ENCODE results near the gene PPP1R12C.

PPP1R12C gene

GRCh38 chr19:55103190-55103589, 14.2 kb downstream of the PPP1R12C start:
- no peak for TF ChIP-seq CTCF (conservative IDR thresholded peaks at IDR 0.05)
- no peak overlapping the region for H3K27ac ChIP-seq

- TF ChIP-seq CTCF (conservative IDR thresholded peaks at IDR 0.05) = no peak
Observed at GRCh38 chr19:55101261-55101660, 16.2 kb downstream of the PPP1R12C start.

GRCh38 chr19:55099557-55100506, 17.6 kb downstream of the PPP1R12C start:
- no peak overlapping the region for H3K27ac ChIP-seq
- 0 out of 2 replicates have a peak, but pooled peaks have one; percentile 16 for TF ChIP-seq CTCF (conservative IDR thresholded peaks at IDR 0.05)

More at GRCh38 chr19:55101261-55101660, 16.2 kb downstream of the PPP1R12C start:
- no peak overlapping the region for H3K27ac ChIP-seq

- TF ChIP-seq CTCF (conservative IDR thresholded peaks at IDR 0.05) = no peak
- no peak overlapping the region for H3K27ac ChIP-seq
Observed at GRCh38 chr19:55098716-55099556, 18.5 kb downstream of the PPP1R12C start.

- no peak overlapping the region for H3K27ac ChIP-seq
- no peak for TF ChIP-seq CTCF (conservative IDR thresholded peaks at IDR 0.05)
Observed at GRCh38 chr19:55097864-55098715, 19.3 kb downstream of the PPP1R12C start.

GRCh38 chr19:55096061-55096701, 21.3 kb downstream of the PPP1R12C start:
- no peak for TF ChIP-seq CTCF (conservative IDR thresholded peaks at IDR 0.05)
- H3K27ac ChIP-seq = no peak overlapping the region

Measured in VCaP (cell line).